Prostate gland (tissue), 2 donors: Measurements from ENCODE around the gene DCST2. TPM values are rescaled to one million over a fixed set of nuclear protein-coding genes. Genes with fewer than 3 reads are reported as not detected.

Experiments used
- DNase-seq: peaks from one replicate; pipeline ENCODE4 v3.0.0-alpha.2; 2019; ENCODE audit warnings: low spot score
- H3K27ac ChIP-seq, 2 donors: fragments of 200-600 bp; sonication (generic); 2 replicates each; pipeline ENCODE4 v1.5.1; 2017 to 2019
- H3K27me3 ChIP-seq: fragments of 200-600 bp; sonication (generic); replicated peaks from 2 replicates; pipeline ENCODE4 v1.5.1; 2019; ENCODE audit not compliant: insufficient read depth
- H3K36me3 ChIP-seq, 2 donors: fragments of 200-600 bp; sonication (generic); 1 replicate in 1 of 2; 2 replicates in 1 of 2; pipeline versions ENCODE4 v1.5.1 to v1.8.1; 2017 to 2019
- H3K4me1 ChIP-seq: fragments of 200-600 bp; sonication (generic); replicated peaks from 2 replicates; pipeline ENCODE4 v1.5.1; 2019
- H3K4me3 ChIP-seq, 2 donors: fragments of 200-600 bp; sonication (generic); 2 replicates each; pipeline ENCODE4 v1.5.1; 2017 to 2019
- H3K9me3 ChIP-seq: fragments of 200-600 bp; sonication (generic); 2 replicates; pipeline ENCODE4 v1.5.1; 2017
- CTCF ChIP-seq, 4 experiments: fragments of 200-600 bp in 2 of 4; fragments of 450-650 bp in 2 of 4; sonication (generic) in 2 of 4; IDR thresholded peaks; 1 replicate in 3 of 4; 2 replicates in 1 of 4; pipeline ENCODE4 v1.5.1; 2016 to 2019; ENCODE audit warnings: antibody characterized with exemption in 4 of 4, mild to moderate bottlenecking in 2 of 4, moderate library complexity in 2 of 4
- POLR2A ChIP-seq: fragments of 450-650 bp; IDR thresholded peaks from one replicate; pipeline ENCODE4 v1.6.1; 2016; ENCODE audit warnings: antibody characterized with exemption, mild to moderate bottlenecking
- POLR2AphosphoS5 ChIP-seq: sonication (generic); formaldehyde crosslinking; IDR thresholded peaks from one replicate; pipeline ENCODE4 v1.6.1; 2017; ENCODE audit warnings: antibody characterized with exemption
- WGBS: methylation state at CpG from one replicate; pipeline ENCODE4 v1.1.5; 2018; 5-methylcytosine and 5-hydroxymethylcytosine counted together
- intact Hi-C: fragments of 100-400 bp; cut with DNase I; formaldehyde crosslinking; loops from one replicate; pipeline ENCODE4 v1.14.2; 2022
- total RNA-seq, 2 donors: library from RNA; depleted of rRNA; stranded (reverse); fragments of >200 nt; gene quantifications; one replicate each; pipeline ENCODE4 v1.1.0, GENCODE V29; 2016

The DCST2 gene
- total RNA-seq, 2 donors from 2014 or later: 2.3 to 5.3 TPM

- TF ChIP-seq POLR2AphosphoS5 (no peak), POLR2A (no peak), CTCF (IDR thresholded peaks at IDR 0.05) (no peak)
- Histone ChIP-seq H3K4me3 (no peak overlapping the region), H3K27me3 (no peaks in the 10 kb centered on the region), H3K9me3 (no peaks in the 10 kb centered on the region), H3K36me3 (no peaks in the 10 kb centered on the region), H3K27ac (no peak overlapping the region), H3K4me1 (no peaks in the 10 kb centered on the region)
- WGBS: 88% methylated on average over 6 of the region's 6 CpGs
- DNase-seq: no peak
- intact Hi-C loops: no loop called here
Observed at GRCh38 chr1:155026588-155026987, 7.0 kb downstream of the DCST2 start.

GRCh38 chr1:155026154-155026553 is 7.4 kb downstream of the DCST2 start:
- WGBS: 63% methylated on average over 6 of the region's 9 CpGs
- Histone ChIP-seq H3K9me3 (no peaks in the 10 kb centered on the region), H3K4me1 (no peaks in the 10 kb centered on the region), H3K4me3 (no peak overlapping the region), H3K36me3 (no peaks in the 10 kb centered on the region), H3K27me3 (no peaks in the 10 kb centered on the region), H3K27ac (no peak overlapping the region)
- intact Hi-C loops: no loop called here
- no peak for TF ChIP-seq POLR2A
- no peak for TF ChIP-seq CTCF (IDR thresholded peaks at IDR 0.05)
- TF ChIP-seq POLR2AphosphoS5: no peak
- no peak for DNase-seq

- TF ChIP-seq CTCF (IDR thresholded peaks at IDR 0.05): no peak
- TF ChIP-seq POLR2A: no peak
- no peak for TF ChIP-seq POLR2AphosphoS5
- Histone ChIP-seq H3K36me3 (no peaks in the 10 kb centered on the region), H3K9me3 (no peaks in the 10 kb centered on the region), H3K4me3 (no peak overlapping the region), H3K27me3 (no peaks in the 10 kb centered on the region), H3K27ac (no peak overlapping the region), H3K4me1 (no peaks in the 10 kb centered on the region)
- intact Hi-C loops: no loop called here
- DNase-seq: no peak
- WGBS: 91% methylated on average over 9 of the region's 9 CpGs
Observed at GRCh38 chr1:155024315-155024714, 9.3 kb downstream of the DCST2 start.

- H3K36me3 ChIP-seq: no peaks in the 10 kb centered on the region
- H3K9me3 ChIP-seq: no peaks in the 10 kb centered on the region
- no peaks in the 10 kb centered on the region for H3K27me3 ChIP-seq
- TF ChIP-seq POLR2A (no peak), CTCF (IDR thresholded peaks at IDR 0.05) (no peak), POLR2AphosphoS5 (no peak)
- WGBS: 78% methylated on average over 5 of the region's 5 CpGs
- intact Hi-C loops: no loop called here
- no peaks in the 10 kb centered on the region for H3K4me1 ChIP-seq
- H3K27ac ChIP-seq: no peak overlapping the region
- no peak overlapping the region for H3K4me3 ChIP-seq
- no peak for DNase-seq
Observed at GRCh38 chr1:155023627-155024026, 10.0 kb downstream of the DCST2 start.

GRCh38 chr1:155022927-155023236 is 10.7 kb downstream of the DCST2 start:
- H3K9me3 ChIP-seq: no peaks in the 10 kb centered on the region
- H3K27ac ChIP-seq: no peak overlapping the region
- H3K4me1 ChIP-seq: peaks cover 3% of the 10 kb centered on the region
- TF ChIP-seq POLR2AphosphoS5 (peak; percentile 41), CTCF (IDR thresholded peaks at IDR 0.05) (no peak)
- no peak for DNase-seq
- no peaks in the 10 kb centered on the region for H3K27me3 ChIP-seq
- intact Hi-C loops: no loop called here
- 48% methylated on average over 4 of the region's 4 CpGs for WGBS
- no peak overlapping the region for H3K4me3 ChIP-seq
- no peaks in the 10 kb centered on the region for H3K36me3 ChIP-seq
